ENCODE measurements around the gene GABBR2.

- TF ChIP-seq POLR2A (IDR thresholded peaks at IDR 0.05) (no peak), CTCF (IDR thresholded peaks at IDR 0.05) (no peak)
These were observed 109.9 kb downstream of the GABBR2 start for GRCh38 chr9:98598861-98599260.

Data from uterus (tissue), 2 donors.